Trophoblast cell (in vitro differentiated cells and primary cell): Measurements from ENCODE around the gene EIF4G3.

Experiments
- DNase-seq, 2 donors: peaks; one replicate each; pipeline ENCODE4 v3.0.0-alpha.2; 2016
- H2AFZ ChIP-seq: 2 replicates; pipeline ENCODE4 v1.6.1; 2013; ENCODE audit warnings: low read length, moderate library complexity, mild to moderate bottlenecking; ENCODE audit not compliant: insufficient read depth, poor library complexity
- H2AK5ac ChIP-seq: 2 replicates; pipeline ENCODE4 v1.6.1; 2013; ENCODE audit warnings: mild to moderate bottlenecking, low read length
- H2BK120ac ChIP-seq: 2 replicates; pipeline ENCODE4 v1.6.1; 2013; ENCODE audit warnings: low read length, mild to moderate bottlenecking, moderate library complexity; ENCODE audit not compliant: insufficient read depth, poor library complexity
- H2BK12ac ChIP-seq: 2 replicates; pipeline ENCODE4 v1.6.1; 2013; ENCODE audit warnings: mild to moderate bottlenecking, low read length, moderate library complexity
- H2BK5ac ChIP-seq: 2 replicates; pipeline ENCODE4 v1.6.1; 2013; ENCODE audit warnings: low read length, low read depth, moderate library complexity, mild to moderate bottlenecking; ENCODE audit not compliant: poor library complexity
- H3K14ac ChIP-seq: 2 replicates; pipeline ENCODE4 v1.6.1; 2013; ENCODE audit warnings: mild to moderate bottlenecking, low read length
- H3K18ac ChIP-seq: 2 replicates; pipeline ENCODE4 v1.6.1; 2013; ENCODE audit warnings: mild to moderate bottlenecking, low read length
- H3K23ac ChIP-seq: 2 replicates; pipeline ENCODE4 v1.6.1; 2013; ENCODE audit warnings: low read length
- H3K27ac ChIP-seq: 2 replicates; pipeline ENCODE4 v1.5.1; 2013; ENCODE audit warnings: low read depth, mild to moderate bottlenecking, inconsistent platforms, low read length, moderate library complexity
- H3K27me3 ChIP-seq: 2 replicates; pipeline ENCODE4 v1.6.1; 2013; ENCODE audit warnings: inconsistent platforms, mild to moderate bottlenecking, low read length, moderate library complexity; ENCODE audit not compliant: insufficient read depth
- H3K36me3 ChIP-seq, 2 experiments: 1 replicate in 1 of 2; 2 replicates in 1 of 2; pipeline ENCODE4 v1.6.1; 2013; ENCODE audit warnings: low read length in 2 of 2, mild to moderate bottlenecking in 2 of 2, moderate library complexity in 1 of 2; ENCODE audit not compliant: insufficient read depth in 2 of 2, control insufficient read depth in 1 of 2
- H3K4ac ChIP-seq: 2 replicates; pipeline ENCODE4 v1.6.1; 2013; ENCODE audit warnings: low read depth, mild to moderate bottlenecking, low read length, moderate library complexity
- H3K4me1 ChIP-seq, 2 experiments: 1 replicate in 1 of 2; 2 replicates in 1 of 2; pipeline ENCODE4 v1.6.1; 2013; ENCODE audit warnings: low read length in 2 of 2, mild to moderate bottlenecking in 2 of 2, moderate library complexity in 1 of 2; ENCODE audit not compliant: insufficient read depth in 2 of 2, control insufficient read depth in 1 of 2
- H3K4me2 ChIP-seq: 2 replicates; pipeline ENCODE4 v1.6.1; 2013; ENCODE audit warnings: inconsistent platforms, mild to moderate bottlenecking, low read length, moderate library complexity
- H3K4me3 ChIP-seq: 2 replicates; pipeline ENCODE4 v1.5.1; 2013; ENCODE audit warnings: mild to moderate bottlenecking, low read depth, low read length, inconsistent platforms
- H3K79me1 ChIP-seq: one replicate; pipeline ENCODE4 v1.6.1; 2013; ENCODE audit warnings: low read length
- H3K79me2 ChIP-seq: 2 replicates; pipeline ENCODE4 v1.6.1; 2013; ENCODE audit warnings: low read length, mild to moderate bottlenecking; ENCODE audit not compliant: control insufficient read depth, insufficient read depth, poor library complexity
- H3K9ac ChIP-seq: 2 replicates; pipeline ENCODE4 v1.6.1; 2013; ENCODE audit warnings: mild to moderate bottlenecking, low read length
- H3K9me3 ChIP-seq: 2 replicates; pipeline ENCODE4 v1.6.1; 2013; ENCODE audit warnings: low read depth, mild to moderate bottlenecking, control low read depth, inconsistent platforms, low read length; ENCODE audit not compliant: insufficient read depth
- H4K12ac ChIP-seq: 2 replicates; pipeline ENCODE4 v1.6.1; 2013; ENCODE audit warnings: low read depth, mild to moderate bottlenecking, low read length, moderate library complexity
- H4K8ac ChIP-seq: 2 replicates; pipeline ENCODE4 v1.6.1; 2013; ENCODE audit warnings: low read depth, mild to moderate bottlenecking, low read length, moderate library complexity
- H4K91ac ChIP-seq: one replicate; pipeline ENCODE4 v1.6.1; 2013; ENCODE audit warnings: low read depth, mild to moderate bottlenecking, low read length, moderate library complexity
- WGBS: extraction: QIAGEN DNeasy Blood & Tissue Kit; methylation state at CpG from one replicate; pipeline ENCODE4 v1.1.7; 2013; ENCODE audit warnings: missing lambda C conversion rate; ENCODE audit not compliant: insufficient read length, insufficient coverage; ENCODE audit errors: extremely low coverage; 5-methylcytosine and 5-hydroxymethylcytosine counted together

EIF4G3 gene

GRCh38 chr1:21065851-21066250 is 110.8 kb downstream of the EIF4G3 start:
- WGBS: no CpG with 5 or more reads among the region's 2 CpGs
- DNase-seq: no peak

GRCh38 chr1:21064057-21064456 is 112.6 kb downstream of the EIF4G3 start:
- H3K4me1 ChIP-seq: no peaks in the 10 kb centered on the region
- no peak overlapping the region for H4K12ac ChIP-seq
- H3K27me3 ChIP-seq: no peaks in the 10 kb centered on the region
- H2AFZ ChIP-seq: no peak overlapping the region
- no peaks in the 10 kb centered on the region for H3K9me3 ChIP-seq
- no peak overlapping the region for H3K23ac ChIP-seq
- H4K8ac ChIP-seq: no peak overlapping the region
- H3K18ac ChIP-seq: no peak overlapping the region
- no peak overlapping the region for H3K27ac ChIP-seq
- no peak overlapping the region for H3K4me2 ChIP-seq
- no peak overlapping the region for H3K4ac ChIP-seq
- no peak overlapping the region for H2BK12ac ChIP-seq
- no peaks in the 10 kb centered on the region for H3K79me2 ChIP-seq
- no peaks in the 10 kb centered on the region for H3K79me1 ChIP-seq
- H3K14ac ChIP-seq: no peak overlapping the region
- no peak overlapping the region for H2AK5ac ChIP-seq
- WGBS: no CpG with 5 or more reads among the region's 3 CpGs
- H3K9ac ChIP-seq: no peak overlapping the region
- H3K36me3 ChIP-seq: no peaks in the 10 kb centered on the region
- no peak overlapping the region for H4K91ac ChIP-seq
- no peak overlapping the region for H3K4me3 ChIP-seq
- no peak overlapping the region for H2BK120ac ChIP-seq
- peak; percentile 77 to 91 for DNase-seq
- no peak overlapping the region for H2BK5ac ChIP-seq

More at GRCh38 chr1:21065851-21066250, 110.8 kb downstream of the EIF4G3 start:
- Histone ChIP-seq H3K79me2 (no peaks in the 10 kb centered on the region), H2AFZ (no peak overlapping the region), H4K12ac (no peak overlapping the region), H3K9me3 (no peaks in the 10 kb centered on the region), H3K9ac (no peak overlapping the region), H2BK120ac (no peak overlapping the region), H3K4me3 (no peak overlapping the region), H3K18ac (no peak overlapping the region), H3K79me1 (no peaks in the 10 kb centered on the region), H3K27me3 (no peaks in the 10 kb centered on the region), H2BK5ac (no peak overlapping the region), H4K8ac (no peak overlapping the region), H3K14ac (no peak overlapping the region), H3K23ac (no peak overlapping the region), H4K91ac (no peak overlapping the region), H3K27ac (no peak overlapping the region), H3K4me1 (no peaks in the 10 kb centered on the region), H3K4ac (no peak overlapping the region), H3K36me3 (no peaks in the 10 kb centered on the region), H3K4me2 (no peak overlapping the region), H2BK12ac (no peak overlapping the region), H2AK5ac (no peak overlapping the region)

DNA sequence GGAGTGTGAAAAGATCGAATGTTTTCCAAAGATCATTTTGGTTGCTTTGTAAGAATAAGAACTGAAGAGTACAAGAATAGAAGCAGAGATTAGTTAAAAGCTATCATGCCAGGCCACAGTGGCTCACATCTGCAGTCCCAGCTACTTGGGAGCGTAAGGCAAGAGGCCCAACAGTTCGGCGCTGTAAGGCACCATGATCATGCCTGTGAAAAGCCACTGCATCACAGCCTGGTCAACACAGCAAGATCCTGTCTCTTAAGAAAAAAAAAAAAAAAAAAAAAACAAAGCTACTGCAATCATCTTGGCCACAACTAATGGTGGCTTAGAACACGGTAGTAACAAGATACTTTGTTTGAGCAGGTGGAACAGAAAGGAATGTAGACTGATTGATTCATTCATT is 116.2 kb downstream of the EIF4G3 start:
- H2AFZ ChIP-seq: no peak overlapping the region
- no peak overlapping the region for H3K4me2 ChIP-seq
- no peaks in the 10 kb centered on the region for H3K79me1 ChIP-seq
- no peak overlapping the region for H3K4ac ChIP-seq
- no peak overlapping the region for H3K23ac ChIP-seq
- H3K4me1 ChIP-seq: no peaks in the 10 kb centered on the region
- H4K8ac ChIP-seq: no peak overlapping the region
- no CpG with 5 or more reads among the region's 5 CpGs for WGBS
- no peak overlapping the region for H2BK120ac ChIP-seq
- H4K91ac ChIP-seq: no peak overlapping the region
- no peak overlapping the region for H2AK5ac ChIP-seq
- DNase-seq: no peak
- H3K18ac ChIP-seq: no peak overlapping the region
- H3K9ac ChIP-seq: no peak overlapping the region
- H3K14ac ChIP-seq: no peak overlapping the region
- no peak overlapping the region for H3K4me3 ChIP-seq
- H2BK5ac ChIP-seq: no peak overlapping the region
- H2BK12ac ChIP-seq: no peak overlapping the region
- no peaks in the 10 kb centered on the region for H3K79me2 ChIP-seq
- H3K9me3 ChIP-seq: no peaks in the 10 kb centered on the region
- H3K27me3 ChIP-seq: no peaks in the 10 kb centered on the region
- H3K36me3 ChIP-seq: no peaks in the 10 kb centered on the region
- no peak overlapping the region for H3K27ac ChIP-seq
- H4K12ac ChIP-seq: no peak overlapping the region

DNA sequence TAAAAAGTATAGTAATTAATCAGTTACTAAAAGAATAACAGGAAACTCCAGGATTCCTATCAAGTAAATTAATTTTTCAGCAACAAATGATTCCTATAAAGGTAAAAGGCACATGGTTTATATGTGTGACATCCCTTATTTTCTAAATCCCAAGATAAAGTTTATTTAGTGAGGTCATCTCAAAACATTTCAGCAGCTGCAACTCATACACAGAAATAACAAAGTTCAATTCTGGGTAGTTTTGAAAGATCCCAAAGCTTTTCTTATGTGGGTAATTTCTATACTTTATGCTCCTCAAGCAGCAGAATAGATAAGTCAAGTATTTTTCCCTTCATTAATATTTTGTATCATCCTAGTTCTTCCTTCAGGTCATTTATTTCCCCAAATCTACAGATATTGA is 117.7 kb downstream of the EIF4G3 start:
- Histone ChIP-seq H3K27ac (no peak overlapping the region), H2BK12ac (no peak overlapping the region), H3K9me3 (no peaks in the 10 kb centered on the region), H2BK120ac (no peak overlapping the region), H3K36me3 (no peaks in the 10 kb centered on the region), H4K91ac (no peak overlapping the region), H4K12ac (no peak overlapping the region), H3K18ac (no peak overlapping the region), H3K4me3 (no peak overlapping the region), H3K79me2 (no peaks in the 10 kb centered on the region), H2AK5ac (no peak overlapping the region), H2BK5ac (no peak overlapping the region), H4K8ac (no peak overlapping the region), H2AFZ (no peak overlapping the region), H3K79me1 (no peaks in the 10 kb centered on the region), H3K23ac (no peak overlapping the region), H3K27me3 (no peaks in the 10 kb centered on the region), H3K14ac (no peak overlapping the region), H3K4me2 (no peak overlapping the region), H3K4me1 (no peaks in the 10 kb centered on the region), H3K4ac (no peak overlapping the region), H3K9ac (no peak overlapping the region)
- DNase-seq: no peak
